ENCODE measurements around the gene REPIN1.

REPIN1 gene

DNA sequence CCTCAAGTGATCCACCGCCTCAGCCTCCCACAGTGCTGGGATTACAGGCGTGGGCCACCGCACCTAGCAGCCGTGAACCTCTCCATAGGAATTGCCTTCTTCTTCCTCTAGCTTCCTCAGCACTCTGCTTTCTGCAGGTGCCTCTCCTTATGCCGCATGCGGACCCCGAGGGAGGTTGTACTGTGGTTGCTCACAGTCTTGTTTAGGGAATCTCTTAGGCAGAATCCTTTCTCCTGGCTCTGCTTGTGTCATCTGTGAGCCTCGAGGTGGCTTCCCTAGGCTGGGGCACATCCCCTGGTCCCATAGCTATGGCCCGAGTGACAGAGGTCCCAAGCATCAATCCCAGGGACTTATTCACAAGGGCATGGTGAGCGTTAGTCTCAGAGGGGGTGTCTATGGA lies 48.6 kb downstream of the REPIN1 start:
- Histone ChIP-seq H3K4me2 (ENCODE audit: low read depth, low read length, poor library complexity, severe bottlenecking) (no peak overlapping the region), H3F3A (ENCODE audit: low read depth) (no peaks in the 10 kb centered on the region), H3K4me1 (ENCODE audit: insufficient read depth, low read length, poor library complexity, severe bottlenecking) (peaks cover 7% of the 10 kb centered on the region), H3K36me3 (ENCODE audit: insufficient read depth, low read length) (no peaks in the 10 kb centered on the region), H4K20me1 (ENCODE audit: insufficient read depth, low read length, poor library complexity, severe bottlenecking) (no peaks in the 10 kb centered on the region), H3K27me3 (ENCODE audit: insufficient read depth, low read length, poor library complexity, severe bottlenecking) (no peaks in the 10 kb centered on the region), H3K79me2 (ENCODE audit: insufficient read depth, low read length) (no peaks in the 10 kb centered on the region), H3K9me3 (ENCODE audit: insufficient read depth, low read depth, low read length) (no peaks in the 10 kb centered on the region), H3K4me3 (ENCODE audit: low read length, poor library complexity, severe bottlenecking) (no peak overlapping the region), H3K9ac (ENCODE audit: low read depth, low read length, poor library complexity, severe bottlenecking) (no peak overlapping the region), H3K9me2 (replicated peaks; ENCODE audit: low read depth, low read length) (no peaks in the 10 kb centered on the region), H2AFZ (ENCODE audit: low read length) (no peak overlapping the region)
- no peak for TF ChIP-seq EZH2phosphoT487 (IDR thresholded peaks at IDR 0.05; ENCODE audit: borderline replicate concordance)
- TF ChIP-seq, protein P1, sequence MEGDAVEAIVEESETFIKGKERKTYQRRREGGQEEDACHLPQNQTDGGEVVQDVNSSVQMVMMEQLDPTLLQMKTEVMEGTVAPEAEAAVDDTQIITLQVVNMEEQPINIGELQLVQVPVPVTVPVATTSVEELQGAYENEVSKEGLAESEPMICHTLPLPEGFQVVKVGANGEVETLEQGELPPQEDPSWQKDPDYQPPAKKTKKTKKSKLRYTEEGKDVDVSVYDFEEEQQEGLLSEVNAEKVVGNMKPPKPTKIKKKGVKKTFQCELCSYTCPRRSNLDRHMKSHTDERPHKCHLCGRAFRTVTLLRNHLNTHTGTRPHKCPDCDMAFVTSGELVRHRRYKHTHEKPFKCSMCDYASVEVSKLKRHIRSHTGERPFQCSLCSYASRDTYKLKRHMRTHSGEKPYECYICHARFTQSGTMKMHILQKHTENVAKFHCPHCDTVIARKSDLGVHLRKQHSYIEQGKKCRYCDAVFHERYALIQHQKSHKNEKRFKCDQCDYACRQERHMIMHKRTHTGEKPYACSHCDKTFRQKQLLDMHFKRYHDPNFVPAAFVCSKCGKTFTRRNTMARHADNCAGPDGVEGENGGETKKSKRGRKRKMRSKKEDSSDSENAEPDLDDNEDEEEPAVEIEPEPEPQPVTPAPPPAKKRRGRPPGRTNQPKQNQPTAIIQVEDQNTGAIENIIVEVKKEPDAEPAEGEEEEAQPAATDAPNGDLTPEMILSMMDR (conservative IDR thresholded peaks at IDR 0.05; ENCODE audit: low read length) = no peak

DNA sequence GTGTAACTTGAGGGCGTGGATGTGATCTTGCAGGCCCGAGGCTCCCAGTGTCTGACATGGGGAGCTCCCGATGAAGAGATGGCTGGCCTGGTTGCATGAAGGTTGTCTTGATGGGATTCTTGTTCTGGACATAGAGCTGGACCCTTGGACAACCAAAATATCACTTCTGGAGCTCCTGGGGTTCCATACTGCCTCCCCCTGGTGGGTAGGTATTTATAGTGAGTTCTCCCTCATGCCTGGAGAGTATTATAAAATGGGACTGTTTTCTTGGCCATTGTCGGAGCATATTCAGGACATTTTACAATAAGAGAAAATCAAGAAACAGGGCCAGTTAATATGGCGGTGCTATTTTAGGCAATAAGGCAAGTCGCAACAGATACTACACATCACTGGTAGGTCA lies 49.2 kb downstream of the REPIN1 start:
- H3K4me1 ChIP-seq (ENCODE audit: insufficient read depth, low read length, poor library complexity, severe bottlenecking) = peaks cover 7% of the 10 kb centered on the region
- H3K9me2 ChIP-seq (replicated peaks; ENCODE audit: low read depth, low read length) = no peaks in the 10 kb centered on the region
- TF ChIP-seq, protein P1 (conservative IDR thresholded peaks at IDR 0.05; ENCODE audit: low read length) = peak; percentile 61
- no peak for TF ChIP-seq EZH2phosphoT487 (IDR thresholded peaks at IDR 0.05; ENCODE audit: borderline replicate concordance)

DNA sequence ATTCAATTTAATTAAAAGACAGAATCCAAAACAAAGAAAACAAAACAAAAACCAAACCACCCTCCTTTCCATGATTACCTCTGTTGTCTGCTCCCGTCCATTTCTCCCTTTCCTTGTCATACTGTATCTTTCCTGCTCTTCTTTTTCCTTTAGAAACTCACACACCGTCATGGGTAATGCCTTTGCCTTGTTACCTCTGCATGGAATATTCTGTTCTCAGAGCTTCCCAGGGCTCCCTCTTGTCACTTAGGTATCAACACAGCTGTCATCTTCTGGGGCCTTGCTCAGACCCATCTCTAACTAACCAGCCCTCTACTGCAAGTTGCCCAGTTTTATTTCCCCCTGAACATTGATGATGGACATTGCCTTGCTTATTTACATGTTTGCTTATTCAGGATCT lies 51.6 kb downstream of the REPIN1 start:
- H3K4me1 ChIP-seq (ENCODE audit: insufficient read depth, low read length, poor library complexity, severe bottlenecking) = peaks cover 7% of the 10 kb centered on the region
- H3K9ac ChIP-seq (ENCODE audit: low read depth, low read length, poor library complexity, severe bottlenecking) = no peak overlapping the region
- H3K4me2 ChIP-seq (ENCODE audit: low read depth, low read length, poor library complexity, severe bottlenecking) = no peak overlapping the region
- TF ChIP-seq, protein P1 (conservative IDR thresholded peaks at IDR 0.05; ENCODE audit: low read length) = no peak
- TF ChIP-seq EZH2phosphoT487 (IDR thresholded peaks at IDR 0.05; ENCODE audit: borderline replicate concordance) = no peak
- H4K20me1 ChIP-seq (ENCODE audit: insufficient read depth, low read length, poor library complexity, severe bottlenecking) = no peaks in the 10 kb centered on the region
- H3F3A ChIP-seq (ENCODE audit: low read depth) = no peaks in the 10 kb centered on the region
- peak overlapping the region; percentile 93 for H2AFZ ChIP-seq (ENCODE audit: low read length)
- no peaks in the 10 kb centered on the region for H3K27me3 ChIP-seq (ENCODE audit: insufficient read depth, low read length, poor library complexity, severe bottlenecking)
- H3K9me3 ChIP-seq (ENCODE audit: insufficient read depth, low read depth, low read length) = no peaks in the 10 kb centered on the region
- H3K4me3 ChIP-seq (ENCODE audit: low read length, poor library complexity, severe bottlenecking) = no peak overlapping the region
- H3K79me2 ChIP-seq (ENCODE audit: insufficient read depth, low read length) = no peaks in the 10 kb centered on the region
- no peaks in the 10 kb centered on the region for H3K36me3 ChIP-seq (ENCODE audit: insufficient read depth, low read length)
- H3K9me2 ChIP-seq (replicated peaks; ENCODE audit: low read depth, low read length) = no peaks in the 10 kb centered on the region

More for the DNA sequence above, 49.2 kb downstream of the REPIN1 start:
- no peak overlapping the region for H3K4me2 ChIP-seq (ENCODE audit: low read depth, low read length, poor library complexity, severe bottlenecking)
- no peaks in the 10 kb centered on the region for H3K27me3 ChIP-seq (ENCODE audit: insufficient read depth, low read length, poor library complexity, severe bottlenecking)
- H3K79me2 ChIP-seq (ENCODE audit: insufficient read depth, low read length) = no peaks in the 10 kb centered on the region
- H3K36me3 ChIP-seq (ENCODE audit: insufficient read depth, low read length) = no peaks in the 10 kb centered on the region
- no peaks in the 10 kb centered on the region for H3F3A ChIP-seq (ENCODE audit: low read depth)
- no peak overlapping the region for H2AFZ ChIP-seq (ENCODE audit: low read length)
- H3K9ac ChIP-seq (ENCODE audit: low read depth, low read length, poor library complexity, severe bottlenecking) = no peak overlapping the region
- no peaks in the 10 kb centered on the region for H4K20me1 ChIP-seq (ENCODE audit: insufficient read depth, low read length, poor library complexity, severe bottlenecking)
- H3K4me3 ChIP-seq (ENCODE audit: low read length, poor library complexity, severe bottlenecking) = no peak overlapping the region
- H3K9me3 ChIP-seq (ENCODE audit: insufficient read depth, low read depth, low read length) = no peaks in the 10 kb centered on the region

Measured in Loucy (cell line).